HUES6 (cell line): ENCODE results near the gene MYBBP1A.

Source experiments
- H3K27ac ChIP-seq: 2 replicates; pipeline ENCODE4 v1.7.0; 2013; ENCODE audit warnings: low read depth, mild to moderate bottlenecking, low read length, inconsistent platforms
- H3K27me3 ChIP-seq: 2 replicates; pipeline ENCODE4 v1.6.1; 2013; ENCODE audit warnings: low read length; ENCODE audit not compliant: control insufficient read depth, insufficient read depth
- H3K36me3 ChIP-seq: 2 replicates; pipeline ENCODE4 v1.6.1; 2013; ENCODE audit warnings: low read length; ENCODE audit not compliant: control insufficient read depth, insufficient read depth
- H3K4me1 ChIP-seq: 2 replicates; pipeline ENCODE4 v1.6.1; 2013; ENCODE audit warnings: low read length; ENCODE audit not compliant: control insufficient read depth, insufficient read depth
- H3K4me3 ChIP-seq: 2 replicates; pipeline ENCODE4 v1.5.1; 2013; ENCODE audit warnings: low read depth, low read length
- H3K9ac ChIP-seq: one replicate; pipeline ENCODE4 v1.6.1; 2013; ENCODE audit warnings: mild to moderate bottlenecking, low read length
- H3K9me3 ChIP-seq: 2 replicates; pipeline ENCODE4 v1.6.1; 2013; ENCODE audit warnings: low read depth, low read length; ENCODE audit not compliant: control insufficient read depth, insufficient read depth

The MYBBP1A gene

GRCh38 chr17:4547118-4547906, 7.9 kb downstream of the MYBBP1A start:
- Histone ChIP-seq H3K4me1 (peaks cover 3% of the 10 kb centered on the region; the same call in 1 of the 2 replicates), H3K27ac (no peak overlapping the region), H3K4me3 (no peak overlapping the region), H3K9me3 (no peaks in the 10 kb centered on the region), H3K27me3 (no peaks in the 10 kb centered on the region), H3K9ac (no peak overlapping the region), H3K36me3 (peaks cover 95% of the 10 kb centered on the region)

- peaks cover 95% of the 10 kb centered on the region for H3K36me3 ChIP-seq
- no peak overlapping the region for H3K4me3 ChIP-seq
- no peak overlapping the region for H3K9ac ChIP-seq
- H3K27ac ChIP-seq = no peak overlapping the region
- H3K27me3 ChIP-seq = no peaks in the 10 kb centered on the region
- H3K4me1 ChIP-seq = peaks cover 3% of the 10 kb centered on the region; the same call in 1 of the 2 replicates
- H3K9me3 ChIP-seq = no peaks in the 10 kb centered on the region
Measured at GRCh38 chr17:4545217-4545951, 9.8 kb downstream of the MYBBP1A start.

GRCh38 chr17:4544951-4545216, 10.3 kb downstream of the MYBBP1A start:
- no peaks in the 10 kb centered on the region for H3K9me3 ChIP-seq
- no peak overlapping the region for H3K4me3 ChIP-seq
- peaks cover 95% of the 10 kb centered on the region for H3K36me3 ChIP-seq
- no peak overlapping the region for H3K9ac ChIP-seq
- no peak overlapping the region for H3K27ac ChIP-seq
- peaks cover 3% of the 10 kb centered on the region; the same call in 1 of the 2 replicates for H3K4me1 ChIP-seq
- no peaks in the 10 kb centered on the region for H3K27me3 ChIP-seq

GRCh38 chr17:4544135-4544950, 10.8 kb downstream of the MYBBP1A start:
- no peak overlapping the region for H3K4me3 ChIP-seq
- no peaks in the 10 kb centered on the region for H3K9me3 ChIP-seq
- H3K4me1 ChIP-seq = peaks cover 3% of the 10 kb centered on the region; the same call in 1 of the 2 replicates
- no peak overlapping the region for H3K9ac ChIP-seq
- peaks cover 95% of the 10 kb centered on the region for H3K36me3 ChIP-seq
- no peaks in the 10 kb centered on the region for H3K27me3 ChIP-seq
- no peak overlapping the region for H3K27ac ChIP-seq

- Histone ChIP-seq H3K9me3 (no peaks in the 10 kb centered on the region), H3K4me3 (no peak overlapping the region), H3K9ac (no peak overlapping the region), H3K4me1 (no peaks in the 10 kb centered on the region), H3K36me3 (peaks cover 95% of the 10 kb centered on the region), H3K27ac (no peak overlapping the region), H3K27me3 (no peaks in the 10 kb centered on the region)
Measured at GRCh38 chr17:4543557-4544026, 11.6 kb downstream of the MYBBP1A start.

- Histone ChIP-seq H3K9me3 (no peaks in the 10 kb centered on the region), H3K36me3 (peaks cover 95% of the 10 kb centered on the region), H3K27ac (no peak overlapping the region), H3K27me3 (no peaks in the 10 kb centered on the region), H3K4me3 (no peak overlapping the region), H3K4me1 (no peaks in the 10 kb centered on the region), H3K9ac (no peak overlapping the region)
Measured at GRCh38 chr17:4542726-4543191, 12.4 kb downstream of the MYBBP1A start.

- H3K27ac ChIP-seq = no peak overlapping the region
- no peaks in the 10 kb centered on the region for H3K9me3 ChIP-seq
- H3K4me1 ChIP-seq = peaks cover 2% of the 10 kb centered on the region; the same call in 1 of the 2 replicates
- H3K4me3 ChIP-seq = no peak overlapping the region
- H3K9ac ChIP-seq = no peak overlapping the region
- H3K27me3 ChIP-seq = no peaks in the 10 kb centered on the region
- H3K36me3 ChIP-seq = peaks cover 95% of the 10 kb centered on the region
Measured at GRCh38 chr17:4542003-4542725, 13.0 kb downstream of the MYBBP1A start.

GRCh38 chr17:4541328-4542002, 13.7 kb downstream of the MYBBP1A start:
- Histone ChIP-seq H3K27ac (no peak overlapping the region), H3K9me3 (no peaks in the 10 kb centered on the region), H3K9ac (no peak overlapping the region), H3K36me3 (peaks cover 92% of the 10 kb centered on the region), H3K4me1 (peaks cover 8% of the 10 kb centered on the region), H3K27me3 (no peaks in the 10 kb centered on the region), H3K4me3 (no peak overlapping the region)

GRCh38 chr17:4540687-4541327, 14.4 kb downstream of the MYBBP1A start:
- peaks cover 12% of the 10 kb centered on the region for H3K4me1 ChIP-seq
- H3K9ac ChIP-seq = no peak overlapping the region
- no peaks in the 10 kb centered on the region for H3K27me3 ChIP-seq
- H3K36me3 ChIP-seq = peaks cover 87% of the 10 kb centered on the region
- no peak overlapping the region for H3K27ac ChIP-seq
- H3K4me3 ChIP-seq = no peak overlapping the region
- no peaks in the 10 kb centered on the region for H3K9me3 ChIP-seq
